HCT116 (cell line): ENCODE data around the gene GNB2. TPM values are rescaled to one million over a fixed set of nuclear protein-coding genes. Genes with fewer than 3 reads are reported as not detected.

Experiments
- ATAC-seq: fragments of 200-7000 bp; cut with Tn5 transposase; 2 replicates; pipeline ENCODE4 v1.9.1; 2020; ENCODE audit warnings: mild to moderate bottlenecking, moderate library complexity
- BruUV-seq: library from RNA; stranded (reverse); fragments of 400-500 nt; replicated peaks from 2 replicates; lab custom pipeline; 2021; lab: Mats Ljungman, UMichigan
- CTCF ChIA-PET: fragments of 300-600 bp; sonication (Branson Sonifier 250); formaldehyde crosslinking; loops from one replicate; lab custom pipeline; 2021; ENCODE audit warnings: antibody characterized with exemption; lab: Charles Lee
- POLR2A ChIA-PET: fragments of 300-600, 350-600 bp; sonication (Branson Sonifier 250); formaldehyde crosslinking; loops from one replicate; lab custom pipeline; 2021; ENCODE audit warnings: antibody characterized with exemption; lab: Charles Lee
- RAD21 ChIA-PET, 2 experiments: fragments of 300-600 bp; sonication (Branson Sonifier 250); formaldehyde crosslinking; loops; one replicate each; lab custom pipeline; 2023; ENCODE audit warnings: low total read pairs in 2 of 2; ENCODE audit not compliant: uncharacterized antibody in 2 of 2, unreplicated experiment in 2 of 2, low non-redundant PET in 1 of 2; lab: Charles Lee
- DNase-seq: peaks from one replicate; pipeline ENCODE4 v3.0.0-alpha.2; 2010; ENCODE audit warnings: low read depth, low spot score
- H2AFZ ChIP-seq: fragments of 200-600 bp; shearing (Covaris generic), sonication (generic); 2 replicates; pipeline ENCODE4 v1.6.1; 2017; ENCODE audit warnings: low read depth, mixed run types, mixed read lengths, antibody characterized with exemption, low read length; ENCODE audit not compliant: poor library complexity, severe bottlenecking
- H3K27ac ChIP-seq: 2 replicates; pipeline ENCODE4 v1.5.1; 2012; ENCODE audit warnings: low read depth, low read length
- H3K27me3 ChIP-seq: fragments of 200-600 bp; sonication (generic); 2 replicates; pipeline ENCODE4 v1.6.1; 2016; ENCODE audit warnings: mixed run types, low read length, mixed read lengths; ENCODE audit not compliant: insufficient read depth
- H3K36me3 ChIP-seq, 2 experiments: fragments of 200-500 bp in 1 of 2; fragments of 200-600 bp in 1 of 2; sonication (Bioruptor generic) in 1 of 2; sonication (generic) in 1 of 2; 2 replicates each; pipeline versions ENCODE4 v1.5.1 to v1.6.1; 2014 to 2016; ENCODE audit warnings: low read length in 2 of 2, inconsistent platforms in 1 of 2, mixed read lengths in 1 of 2, mixed run types in 1 of 2; ENCODE audit not compliant: insufficient read depth in 2 of 2, control insufficient read depth in 1 of 2
- H3K4me1 ChIP-seq, 2 experiments: fragments of 200-600 bp in 1 of 2; sonication (generic) in 1 of 2; 2 replicates each; pipeline versions ENCODE4 v1.5.1 to v1.6.1; 2012 to 2017; ENCODE audit warnings: low read length in 2 of 2, inconsistent platforms in 1 of 2, mild to moderate bottlenecking in 1 of 2, mixed read lengths in 1 of 2, mixed run types in 1 of 2, moderate library complexity in 1 of 2; ENCODE audit not compliant: insufficient read depth in 2 of 2, control insufficient read depth in 1 of 2
- H3K4me2 ChIP-seq: fragments of 200-600 bp; sonication (generic); 2 replicates; pipeline ENCODE4 v1.6.1; 2017; ENCODE audit warnings: mixed run types, low read length, mixed read lengths
- H3K4me3 ChIP-seq, 2 experiments: fragments of 200-600 bp in 1 of 2; sonication (generic) in 1 of 2; replicated peaks in 1 of 2; 2 replicates each; pipeline ENCODE4 v1.5.1; 2011 to 2016; ENCODE audit warnings: low read length in 2 of 2, control low read depth in 1 of 2, low read depth in 1 of 2, mild to moderate bottlenecking in 1 of 2, mixed read lengths in 1 of 2, mixed run types in 1 of 2
- H3K79me2 ChIP-seq: fragments of 200-600 bp; sonication (generic); 2 replicates; pipeline ENCODE4 v1.6.1; 2017; ENCODE audit warnings: mild to moderate bottlenecking, mixed run types, low read length, moderate library complexity, mixed read lengths; ENCODE audit not compliant: insufficient read depth
- H3K9ac ChIP-seq: fragments of 200-600 bp; sonication (generic); 2 replicates; pipeline ENCODE4 v1.6.1; 2016; ENCODE audit warnings: low read length, mixed read lengths
- H3K9me2 ChIP-seq: fragments of 200-600 bp; sonication (generic), shearing (Covaris generic); 2 replicates; pipeline ENCODE4 v1.6.1; 2017; ENCODE audit warnings: mixed run types, mild to moderate bottlenecking, moderate library complexity; ENCODE audit not compliant: insufficient read depth
- H3K9me3 ChIP-seq, 2 experiments: fragments of 200-500 bp in 1 of 2; fragments of 200-600 bp in 1 of 2; sonication (Bioruptor generic) in 1 of 2; sonication (generic) in 1 of 2; 2 replicates each; pipeline ENCODE4 v1.6.1; 2014 to 2017; ENCODE audit warnings: low read length in 2 of 2, mixed read lengths in 2 of 2, inconsistent platforms in 1 of 2, low read depth in 1 of 2, mild to moderate bottlenecking in 1 of 2, mixed run types in 1 of 2, moderate library complexity in 1 of 2; ENCODE audit not compliant: control insufficient read depth in 1 of 2, insufficient read depth in 1 of 2
- H4K20me1 ChIP-seq: fragments of 200-600 bp; sonication (generic), shearing (Covaris generic); 2 replicates; pipeline ENCODE4 v1.6.1; 2017; ENCODE audit warnings: mixed run types, mild to moderate bottlenecking, moderate library complexity; ENCODE audit not compliant: insufficient read depth
- CEBPB ChIP-seq: IDR thresholded peaks from 2 replicates; pipeline ENCODE4 v1.6.1; 2012; ENCODE audit warnings: low read depth
- CTCF ChIP-seq, 3 experiments: fragments of 200-600 bp in 1 of 3; sonication (generic) in 1 of 3; IDR thresholded peaks in 2 of 3; conservative IDR thresholded peaks in 1 of 3; 2 replicates each; pipeline ENCODE4 v1.5.1; 2012 to 2017; ENCODE audit warnings: low read depth in 2 of 3, low read length in 2 of 3, antibody characterized with exemption in 1 of 3, borderline replicate concordance in 1 of 3, control low read depth in 1 of 3, mild to moderate bottlenecking in 1 of 3, mixed read lengths in 1 of 3, mixed run types in 1 of 3, moderate library complexity in 1 of 3; ENCODE audit not compliant: insufficient read depth in 1 of 3
- ELF1 ChIP-seq: IDR thresholded peaks from 2 replicates; pipeline ENCODE4 v1.6.1; 2012; ENCODE audit warnings: low read depth, borderline replicate concordance
- JUND ChIP-seq: IDR thresholded peaks from 2 replicates; pipeline ENCODE4 v1.6.1; 2012
- POLR2A ChIP-seq: IDR thresholded peaks from 2 replicates; pipeline ENCODE4 v1.7.0; 2011; ENCODE audit warnings: borderline replicate concordance; ENCODE audit not compliant: insufficient read depth, insufficient read length; ENCODE audit errors: extremely low read depth
- POLR2AphosphoS5 ChIP-seq: IDR thresholded peaks from 2 replicates; pipeline ENCODE4 v1.6.1; 2011; ENCODE audit warnings: mild to moderate bottlenecking, low read depth, low read length, moderate library complexity
- RAD21 ChIP-seq: IDR thresholded peaks from 2 replicates; pipeline ENCODE4 v1.6.1; 2012; ENCODE audit warnings: low read depth, mild to moderate bottlenecking
- SIN3A ChIP-seq: IDR thresholded peaks from 2 replicates; pipeline ENCODE4 v1.6.1; 2012; ENCODE audit warnings: low read depth
- TCF7L2 ChIP-seq: IDR thresholded peaks from 2 replicates; pipeline ENCODE4 v1.7.0; 2011; ENCODE audit warnings: borderline replicate concordance, inconsistent platforms; ENCODE audit not compliant: insufficient read depth, insufficient read length; ENCODE audit errors: extremely low read depth
- ZBTB33 ChIP-seq: IDR thresholded peaks from 2 replicates; pipeline ENCODE4 v1.6.1; 2011; ENCODE audit warnings: mild to moderate bottlenecking, low read length, moderate library complexity; ENCODE audit not compliant: insufficient replicate concordance; ENCODE audit errors: extremely low read depth
- ZNF274 ChIP-seq: fragments of 200-500 bp; sonication (Bioruptor generic); IDR thresholded peaks from 2 replicates; pipeline ENCODE4 v1.6.1; 2014; ENCODE audit warnings: mild to moderate bottlenecking, low read depth, low read length, inconsistent platforms
- intact Hi-C: fragments of 100-400 bp; cut with micrococcal nuclease; formaldehyde crosslinking; loops from 2 replicates; pipeline ENCODE4 v1.10.0; 2022
- total RNA-seq: library from RNA; stranded (reverse); gene quantifications from one replicate; pipeline ENCODE4 v1.2.1, GENCODE V29; 2021; ENCODE audit not compliant: unreplicated experiment

Gene GNB2
- total RNA-seq, 1 experiment from 2014 or later: 246 TPM

- H3K36me3 ChIP-seq: no peaks in the 10 kb centered on the region
- peaks cover 4 to 10% of the 10 kb centered on the region in 2 experiments; a peak in 3 of 4 replicates for H3K4me1 ChIP-seq
- no peak overlapping the region for H3K4me3 ChIP-seq
- H3K9me3 ChIP-seq: peaks cover 0 to 3% of the 10 kb centered on the region in 2 experiments; a peak in 1 of 4 replicates
- no peak for DNase-seq
- no peak for ATAC-seq
- no peak overlapping the region for H3K4me2 ChIP-seq
- no peak overlapping the region for H3K9ac ChIP-seq
- ChIA-PET CTCF (interaction anchor here (2.4 kb wide), 1 partner anchor 15 kb away, joined by 11 read pairs; the partner anchor contains the start of gene POP7), RAD21 (no interaction called here), POLR2A (no interaction called here)
- no peaks in the 10 kb centered on the region for H4K20me1 ChIP-seq
- no TSS peak for BruUV-seq
- H2AFZ ChIP-seq: no peak overlapping the region
- no peak for TF ChIP-seq ZNF274
- TF ChIP-seq SIN3A: no peak
- TF ChIP-seq CEBPB: no peak
- no peak for TF ChIP-seq POLR2A
- TF ChIP-seq ZBTB33: no peak
- no peak for TF ChIP-seq TCF7L2
- TF ChIP-seq ELF1: no peak
- no peak for TF ChIP-seq JUND
- TF ChIP-seq POLR2AphosphoS5: no peak
- TF ChIP-seq CTCF (IDR thresholded peaks at IDR 0.05 in 2 of 3, conservative IDR thresholded peaks at IDR 0.05 in 1 of 3; ENCODE audit: borderline replicate concordance in 1 of 3, insufficient read depth in 1 of 3, low read depth in 2 of 3, low read length in 2 of 3): no peak
- no peak for TF ChIP-seq RAD21
- intact Hi-C loops: no loop called here
- no peak overlapping the region for H3K27ac ChIP-seq
- no peaks in the 10 kb centered on the region for H3K9me2 ChIP-seq
- H3K27me3 ChIP-seq: no peaks in the 10 kb centered on the region
- no peaks in the 10 kb centered on the region for H3K79me2 ChIP-seq
These were observed 47.3 kb downstream of the GNB2 start for GRCh38 chr7:100720671-100721504.
